Natural killer cell (primary cell): ENCODE results near the gene PREX1. TPM values are rescaled to one million over a fixed set of nuclear protein-coding genes. Genes with fewer than 3 reads are reported as not detected.
"Not testable (repeated sequence)": the region's sequence is repeated elsewhere in the genome, so short reads cannot be mapped to it uniquely, and the experiment has no call there.

Source experiments
- ATAC-seq, 3 donors: fragments of 150-1000 bp in 2 of 3; fragments of 200-7000 bp in 1 of 3; cut with Tn5 transposase; 1 replicate in 1 of 3; 2 replicates in 2 of 3; pipeline ENCODE4 v1.10.0; 2021; ENCODE audit warnings: mild to moderate bottlenecking in 2 of 3, moderate library complexity in 2 of 3
- DNase-seq, 2 donors: peaks; one replicate each; pipeline versions ENCODE4 v3.0.0 to v3.0.0-alpha.2; 2013 to 2021; ENCODE audit warnings: mixed read lengths in 1 of 2
- H3K27ac ChIP-seq: one replicate; pipeline ENCODE4 v1.5.1; 2013; ENCODE audit warnings: mild to moderate bottlenecking, low read length
- H3K27me3 ChIP-seq: one replicate; pipeline ENCODE4 v1.6.1; 2013; ENCODE audit warnings: low read length; ENCODE audit not compliant: control insufficient read depth, insufficient read depth
- H3K36me3 ChIP-seq: one replicate; pipeline ENCODE4 v1.6.1; 2013; ENCODE audit warnings: low read length; ENCODE audit not compliant: control insufficient read depth, insufficient read depth
- H3K4me1 ChIP-seq: one replicate; pipeline ENCODE4 v1.6.1; 2013; ENCODE audit warnings: low read length; ENCODE audit not compliant: control insufficient read depth, insufficient read depth
- H3K4me3 ChIP-seq: one replicate; pipeline ENCODE4 v1.5.1; 2013; ENCODE audit warnings: low read length
- H3K9me3 ChIP-seq: one replicate; pipeline ENCODE4 v1.6.1; 2013; ENCODE audit warnings: low read length; ENCODE audit not compliant: control insufficient read depth, insufficient read depth
- H3K27ac Mint-ChIP-seq, 2 donors: one replicate each; pipeline ENCODE4 v1.8.0; 2022; ENCODE audit warnings: mild to moderate bottlenecking in 2 of 2, mixed read lengths in 2 of 2, moderate library complexity in 1 of 2
- H3K27me3 Mint-ChIP-seq, 2 donors: one replicate each; pipeline ENCODE4 v1.8.0; 2022; ENCODE audit warnings: low read depth in 2 of 2, mixed read lengths in 2 of 2
- H3K36me3 Mint-ChIP-seq: one replicate; pipeline ENCODE4 v1.8.0; 2022; ENCODE audit warnings: mixed read lengths
- H3K4me1 Mint-ChIP-seq, 2 donors: one replicate each; pipeline ENCODE4 v1.8.0; 2022; ENCODE audit warnings: mixed read lengths in 2 of 2
- H3K4me3 Mint-ChIP-seq: one replicate; pipeline ENCODE4 v1.8.0; 2022; ENCODE audit warnings: mild to moderate bottlenecking, moderate library complexity, mixed read lengths
- H3K9me3 Mint-ChIP-seq, 2 donors: one replicate each; pipeline ENCODE4 v1.8.0; 2022; ENCODE audit warnings: mixed read lengths in 2 of 2
- CTCF ChIP-seq: fragments of 200-600 bp; IDR thresholded peaks from one replicate; pipeline ENCODE4 v1.8.0; 2022; ENCODE audit warnings: antibody characterized with exemption
- WGBS: methylation state at CpG from one replicate; pipeline ENCODE4 v1.1.7; 2013; ENCODE audit warnings: missing lambda C conversion rate; ENCODE audit not compliant: insufficient coverage; 5-methylcytosine and 5-hydroxymethylcytosine counted together
- intact Hi-C: fragments of 100-400 bp; cut with micrococcal nuclease; formaldehyde crosslinking; loops from one replicate; pipeline ENCODE4 v1.14.2; 2022
- total RNA-seq, 4 donors: library from RNA; stranded (reverse); fragments of 120-200 nt in 1 of 4; gene quantifications; one replicate each; pipeline versions ENCODE4 v1.2.3 to v1.2.4, GENCODE V29; 2013 to 2022

Gene PREX1
- total RNA-seq, 3 donors from 2014 or later (not counting 1 experiment from before 2014, with no cell fraction given): 382 to 392 (median 389) TPM

GRCh38 chr20:48826883-48827771 is 672 bp downstream of the PREX1 start:
- under 1% methylated on average over 71 of the region's 72 CpGs for WGBS
- TF ChIP-seq CTCF: no peak
- H3K27me3 Mint-ChIP-seq: no peaks in the 10 kb centered on the region
- no peaks in the 10 kb centered on the region for H3K9me3 Mint-ChIP-seq
- peak; percentile 24 to 53 (median 51) for ATAC-seq
- H3K36me3 Mint-ChIP-seq: no peaks in the 10 kb centered on the region
- peak; percentile 54 to 66 for DNase-seq
- Histone ChIP-seq H3K27ac (peak overlapping the region; percentile 70), H3K4me3 (peak overlapping the region; percentile 96), H3K27me3 (no peaks in the 10 kb centered on the region), H3K36me3 (peaks cover 3% of the 10 kb centered on the region), H3K4me1 (peaks cover 52% of the 10 kb centered on the region), H3K9me3 (no peaks in the 10 kb centered on the region)
- H3K4me1 Mint-ChIP-seq: peaks cover 42 to 58% of the 10 kb centered on the region in 2 donors
- intact Hi-C loops: loop anchor here (10.0 kb wide), 1 partner anchor 142 kb away; no protein-coding TSS in a partner anchor
- H3K27ac Mint-ChIP-seq: no peak overlapping the region
- peak overlapping the region; percentile 99 for H3K4me3 Mint-ChIP-seq

GRCh38 chr20:48826480-48826879 is 1.3 kb downstream of the PREX1 start:
- H3K36me3 Mint-ChIP-seq, H3K27me3 ChIP-seq, H3K36me3 ChIP-seq, H3K9me3 ChIP-seq, ATAC-seq, H3K9me3 Mint-ChIP-seq, DNase-seq, H3K27me3 Mint-ChIP-seq, H3K27ac Mint-ChIP-seq: not testable (repeated sequence)
- peak overlapping the region; percentile 99 for H3K4me3 Mint-ChIP-seq
- peaks cover 55% of the 10 kb centered on the region for H3K4me1 ChIP-seq
- peak overlapping the region; percentile 96 for H3K4me3 ChIP-seq
- intact Hi-C loops: loop anchor here (10.0 kb wide), 1 partner anchor 142 kb away; no protein-coding TSS in a partner anchor
- H3K27ac ChIP-seq: peak overlapping the region; percentile 70
- peaks cover 49 to 64% of the 10 kb centered on the region in 2 donors for H3K4me1 Mint-ChIP-seq
- under 1% methylated on average over 17 of the region's 17 CpGs for WGBS

DNA sequence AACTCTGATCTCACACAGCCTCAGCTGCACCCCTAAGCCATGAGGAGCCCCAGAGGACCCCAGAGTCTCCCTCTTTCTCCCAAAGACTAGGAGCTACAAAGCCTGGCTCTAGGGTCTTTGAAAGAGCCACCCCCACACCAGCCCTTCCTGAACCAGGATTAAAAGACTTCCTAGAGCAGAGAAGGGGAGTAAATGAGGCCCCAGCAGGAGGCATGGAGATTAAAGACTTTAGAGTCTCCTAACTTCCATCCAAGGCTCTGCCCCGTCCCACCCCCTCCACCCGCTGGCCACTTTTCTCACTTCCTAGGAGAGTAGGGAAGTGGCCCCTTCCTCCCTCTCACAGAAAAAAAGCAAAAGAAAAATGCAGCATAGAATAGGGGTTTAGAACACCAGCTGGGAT is 1.7 kb downstream of the PREX1 start:
- DNase-seq: no peak
- Histone ChIP-seq H3K4me3 (peak overlapping the region; percentile 96), H3K36me3 (peaks cover 3% of the 10 kb centered on the region), H3K27ac (peak overlapping the region; percentile 70), H3K9me3 (no peaks in the 10 kb centered on the region), H3K27me3 (no peaks in the 10 kb centered on the region), H3K4me1 (peaks cover 58% of the 10 kb centered on the region)
- Mint-ChIP-seq H3K27me3 (no peaks in the 10 kb centered on the region), H3K27ac (no peak overlapping the region), H3K36me3 (no peaks in the 10 kb centered on the region), H3K4me3 (peak overlapping the region; percentile 99), H3K9me3 (no peaks in the 10 kb centered on the region), H3K4me1 (peaks cover 53 to 68% of the 10 kb centered on the region in 2 donors)
- no peak for TF ChIP-seq CTCF
- no peak for ATAC-seq
- intact Hi-C loops: loop anchor here (10.0 kb wide), 1 partner anchor 141 kb away; no protein-coding TSS in a partner anchor
- WGBS: 0% methylated on average over 1 of the region's 2 CpGs

GRCh38 chr20:48825566-48825920 is 2.3 kb downstream of the PREX1 start:
- Histone ChIP-seq H3K9me3 (no peaks in the 10 kb centered on the region), H3K4me1 (peaks cover 63% of the 10 kb centered on the region), H3K27me3 (no peaks in the 10 kb centered on the region), H3K4me3 (peak overlapping the region; percentile 96), H3K36me3 (peaks cover 3% of the 10 kb centered on the region), H3K27ac (peak overlapping the region; percentile 75)
- DNase-seq (no peak), ATAC-seq (no peak)
- Mint-ChIP-seq H3K4me1 (peaks cover 58 to 74% of the 10 kb centered on the region in 2 donors), H3K27me3 (no peaks in the 10 kb centered on the region), H3K4me3 (peak overlapping the region; percentile 99), H3K9me3 (no peaks in the 10 kb centered on the region), H3K27ac (no peak overlapping the region), H3K36me3 (no peaks in the 10 kb centered on the region)
- no peak for TF ChIP-seq CTCF
- no CpG with 5 or more reads among the region's 4 CpGs for WGBS
- intact Hi-C loops: loop anchor here (2.0 to 10.0 kb wide), 3 partner anchors 65 to 141 kb away; no protein-coding TSS in a partner anchor
